Activated CD8-positive, alpha-beta T cell treated with anti-CD3 and anti-CD28 coated beads for 36 hours (primary cell): Measurements from ENCODE around the gene RASL12. TPM values are rescaled to one million over a fixed set of nuclear protein-coding genes. Genes with fewer than 3 reads are reported as not detected.

Experiments
- ATAC-seq: fragments of 200-7000 bp; cut with Tn5 transposase; one replicate; pipeline ENCODE4 v1.10.0; 2021; ENCODE audit warnings: mild to moderate bottlenecking, moderate library complexity
- CTCF ChIA-PET: fragments of 350-600 bp; sonication (Branson Sonifier 250); formaldehyde crosslinking; loops from one replicate; lab custom pipeline; 2021; ENCODE audit warnings: antibody characterized with exemption; lab: Charles Lee
- POLR2A ChIA-PET: fragments of 350-600 bp; sonication (Branson Sonifier 250); formaldehyde crosslinking; loops from one replicate; lab custom pipeline; 2021; ENCODE audit warnings: antibody characterized with exemption; lab: Charles Lee
- DNase-seq: peaks from one replicate; pipeline ENCODE4 v3.0.0-alpha.2; 2020
- H3K27ac Mint-ChIP-seq: one replicate; pipeline ENCODE4 v1.8.0; 2021; ENCODE audit warnings: mild to moderate bottlenecking, mixed read lengths
- H3K27me3 Mint-ChIP-seq: one replicate; pipeline ENCODE4 v1.8.0; 2021; ENCODE audit warnings: mixed read lengths
- H3K36me3 Mint-ChIP-seq: one replicate; pipeline ENCODE4 v1.8.0; 2021; ENCODE audit warnings: low read depth, mixed read lengths
- H3K4me1 Mint-ChIP-seq: one replicate; pipeline ENCODE4 v1.8.0; 2021; ENCODE audit warnings: low read depth, mixed read lengths
- H3K4me3 Mint-ChIP-seq: one replicate; pipeline ENCODE4 v1.8.0; 2021; ENCODE audit warnings: mild to moderate bottlenecking, moderate library complexity, mixed read lengths
- H3K9me3 Mint-ChIP-seq: one replicate; pipeline ENCODE4 v1.8.0; 2021; ENCODE audit warnings: mixed read lengths
- CTCF ChIP-seq: fragments of 200-600 bp; IDR thresholded peaks from one replicate; pipeline ENCODE4 v1.8.0; 2022; ENCODE audit warnings: antibody characterized with exemption, mild to moderate bottlenecking
- intact Hi-C: fragments of 100-400 bp; cut with micrococcal nuclease; formaldehyde crosslinking; loops from one replicate; pipeline ENCODE4 v1.10.0; 2022
- total RNA-seq, 2 experiments: library from RNA; stranded (reverse); gene quantifications; one replicate each; pipeline ENCODE4 v1.2.3, GENCODE V29; 2021

RASL12 gene
- total RNA-seq, 2 experiments from 2014 or later, result not detected

- Mint-ChIP-seq H3K27me3 (peaks cover 20% of the 10 kb centered on the region), H3K4me3 (no peak overlapping the region), H3K27ac (no peak overlapping the region), H3K9me3 (no peaks in the 10 kb centered on the region), H3K4me1 (peaks cover 6% of the 10 kb centered on the region), H3K36me3 (no peaks in the 10 kb centered on the region)
- DNase-seq (no peak), ATAC-seq (no peak)
- ChIA-PET POLR2A (no interaction called here), CTCF (no interaction called here)
- intact Hi-C loops, result no loop called here
- no peak for TF ChIP-seq CTCF
These were observed 3.6 kb upstream of the RASL12 start for GRCh38 chr15:65071381-65071811.

- POLR2A ChIA-PET, result interaction anchor here (1.1 kb wide), 1 partner anchor 18 kb away, joined by 3 read pairs; no protein-coding TSS in a partner anchor
- no peak for ATAC-seq
- Mint-ChIP-seq H3K27ac (no peak overlapping the region), H3K9me3 (no peaks in the 10 kb centered on the region), H3K4me1 (peaks cover 6% of the 10 kb centered on the region), H3K36me3 (no peaks in the 10 kb centered on the region), H3K4me3 (no peak overlapping the region), H3K27me3 (peaks cover 24% of the 10 kb centered on the region)
- CTCF ChIA-PET, result interaction anchor here (1.3 to 2.7 kb wide), 5 partner anchors 11 to 259 kb away, joined by 3 to 10 read pairs (median 6); no protein-coding TSS in a partner anchor
- TF ChIP-seq CTCF, result no peak
- intact Hi-C loops, result no loop called here
- no peak for DNase-seq
These were observed 2.2 kb upstream of the RASL12 start for GRCh38 chr15:65069779-65070546.

- ChIA-PET POLR2A (interaction anchor here (1.1 to 1.2 kb wide), 2 partner anchors 9 to 18 kb away, joined by 3 read pairs; no protein-coding TSS in a partner anchor), CTCF (interaction anchor here (1.0 to 2.7 kb wide), 7 partner anchors 8 to 258 kb away, joined by 3 to 10 read pairs (median 3); no protein-coding TSS in a partner anchor)
- Mint-ChIP-seq H3K9me3 (no peaks in the 10 kb centered on the region), H3K4me3 (no peak overlapping the region), H3K27me3 (peaks cover 24% of the 10 kb centered on the region), H3K36me3 (no peaks in the 10 kb centered on the region), H3K27ac (no peak overlapping the region), H3K4me1 (peaks cover 6% of the 10 kb centered on the region)
- intact Hi-C loops, result no loop called here
- DNase-seq (no peak), ATAC-seq (no peak)
- TF ChIP-seq CTCF, result no peak
These were observed 1.4 kb upstream of the RASL12 start for GRCh38 chr15:65069179-65069578.

GRCh38 chr15:65068403-65068788 is 605 bp upstream of the RASL12 start:
- DNase-seq (no peak), ATAC-seq (no peak)
- no peak overlapping the region for H3K4me3 Mint-ChIP-seq
- peaks cover 6% of the 10 kb centered on the region for H3K4me1 Mint-ChIP-seq
- intact Hi-C loops, result no loop called here
- H3K27ac Mint-ChIP-seq, result no peak overlapping the region
- POLR2A ChIA-PET, result interaction anchor here (1.2 kb wide), 1 partner anchor 10 kb away, joined by 3 read pairs; no protein-coding TSS in a partner anchor
- CTCF ChIA-PET, result interaction anchor here (0.7 to 2.7 kb wide), 7 partner anchors 9 to 85 kb away, joined by 3 to 10 read pairs (median 3); no protein-coding TSS in a partner anchor
- H3K36me3 Mint-ChIP-seq, result no peaks in the 10 kb centered on the region
- no peak for TF ChIP-seq CTCF
- no peaks in the 10 kb centered on the region for H3K9me3 Mint-ChIP-seq
- H3K27me3 Mint-ChIP-seq, result peaks cover 26% of the 10 kb centered on the region

GRCh38 chr15:65067317-65067644 is 510 bp downstream of the RASL12 start:
- Mint-ChIP-seq H3K27me3 (peaks cover 26% of the 10 kb centered on the region), H3K27ac (no peak overlapping the region), H3K9me3 (no peaks in the 10 kb centered on the region), H3K4me3 (no peak overlapping the region), H3K36me3 (no peaks in the 10 kb centered on the region), H3K4me1 (peaks cover 6% of the 10 kb centered on the region)
- TF ChIP-seq CTCF, result no peak
- ATAC-seq (no peak), DNase-seq (no peak)
- ChIA-PET CTCF (interaction anchor here (0.8 to 2.5 kb wide), 6 partner anchors 10 to 257 kb away, joined by 3 to 10 read pairs (median 4); no protein-coding TSS in a partner anchor), POLR2A (no interaction called here)
- intact Hi-C loops, result no loop called here
